OCI-LY7 (cell line): ENCODE measurements around the gene EDDM13. TPM values are rescaled to one million over a fixed set of nuclear protein-coding genes. Genes with fewer than 3 reads are reported as not detected.
A peak's percentile ranks its signal among the peaks of the same experiment; 100 is the strongest.

ENCODE experiments used
- BruUV-seq: library from RNA; stranded (reverse); fragments of 400-500 nt; replicated peaks from 2 replicates; lab custom pipeline; 2021; lab: Mats Ljungman, UMichigan
- CTCF ChIA-PET: fragments of 300-600 bp; sonication (Branson Sonifier 250); formaldehyde crosslinking; loops from one replicate; lab custom pipeline; 2022; ENCODE audit warnings: antibody characterized with exemption; ENCODE audit not compliant: unreplicated experiment; lab: Charles Lee
- POLR2A ChIA-PET: fragments of 300-600 bp; sonication (Branson Sonifier 250); formaldehyde crosslinking; loops from one replicate; lab custom pipeline; 2022; ENCODE audit warnings: antibody characterized with exemption; lab: Charles Lee
- DNase-seq: peaks from one replicate; pipeline ENCODE4 v3.0.0-alpha.2; 2015; ENCODE audit warnings: low spot score
- H2AFZ ChIP-seq: fragments of 200-600 bp; sonication (generic), shearing (Covaris generic); 2 replicates; pipeline ENCODE4 v1.6.1; 2014; ENCODE audit warnings: mild to moderate bottlenecking, antibody characterized with exemption, low read length, moderate library complexity
- H3K27ac ChIP-seq: fragments of 200-600 bp; sonication (generic); 2 replicates; pipeline ENCODE4 v1.5.1; 2014; ENCODE audit warnings: mixed run types, low read depth, mild to moderate bottlenecking, moderate library complexity, low read length, inconsistent platforms; ENCODE audit not compliant: poor library complexity, severe bottlenecking
- H3K36me3 ChIP-seq: fragments of 200-600 bp; sonication (generic); 2 replicates; pipeline ENCODE4 v1.6.1; 2014; ENCODE audit warnings: mild to moderate bottlenecking, antibody characterized with exemption, low read length, moderate library complexity, mixed read lengths; ENCODE audit not compliant: insufficient read depth
- H3K4me1 ChIP-seq: fragments of 200-600 bp; sonication (generic); 2 replicates; pipeline ENCODE4 v1.5.1; 2014; ENCODE audit warnings: mild to moderate bottlenecking, low read length; ENCODE audit not compliant: insufficient read depth, poor library complexity, severe bottlenecking
- H3K4me2 ChIP-seq: fragments of 200-600 bp; sonication (generic); 2 replicates; pipeline ENCODE4 v1.6.1; 2014; ENCODE audit warnings: mild to moderate bottlenecking, low read length
- H3K4me3 ChIP-seq: fragments of 200-600 bp; sonication (generic); 2 replicates; pipeline ENCODE4 v1.5.1; 2014; ENCODE audit warnings: mild to moderate bottlenecking, low read depth, low read length; ENCODE audit not compliant: poor library complexity, severe bottlenecking
- H3K79me2 ChIP-seq: fragments of 200-600 bp; sonication (generic); 2 replicates; pipeline ENCODE4 v1.6.1; 2016; ENCODE audit warnings: low read depth, mild to moderate bottlenecking, low read length, moderate library complexity, mixed read lengths; ENCODE audit not compliant: insufficient read depth
- H3K9me2 ChIP-seq: fragments of 200-600 bp; sonication (generic); 2 replicates; pipeline ENCODE4 v1.6.1; 2016; ENCODE audit warnings: mild to moderate bottlenecking, low read length, mixed read lengths; ENCODE audit not compliant: insufficient read depth
- H3K9me3 ChIP-seq: fragments of 200-600 bp; sonication (generic); 2 replicates; pipeline ENCODE4 v1.6.1; 2014; ENCODE audit warnings: mild to moderate bottlenecking, mixed run types, low read length, mixed read lengths
- H4K20me1 ChIP-seq: fragments of 200-600 bp; sonication (generic); 2 replicates; pipeline ENCODE4 v1.6.1; 2014; ENCODE audit warnings: mild to moderate bottlenecking, antibody characterized with exemption, low read length, moderate library complexity, mixed read lengths; ENCODE audit not compliant: insufficient read depth
- EZH2phosphoT487 ChIP-seq: fragments of 200-600 bp; sonication (generic); IDR thresholded peaks from 2 replicates; pipeline ENCODE4 v1.6.1; 2018; ENCODE audit warnings: low read depth, borderline replicate concordance, mild to moderate bottlenecking, mixed run types, antibody characterized with exemption, low read length, moderate library complexity, mixed read lengths
- intact Hi-C: fragments of 100-400 bp; cut with micrococcal nuclease; formaldehyde crosslinking; loops from one replicate; pipeline ENCODE4 v1.10.0; 2022; ENCODE audit not compliant: unreplicated experiment
- total RNA-seq, 2 experiments: library from RNA; depleted of rRNA in 1 of 2; stranded (reverse); fragments of >200 nt in 1 of 2; shearing (Covaris generic) in 1 of 2; gene quantifications; 2 replicates each; pipeline ENCODE4 v1.2.3, GENCODE V29; 2014 to 2022
- TF ChIP-seq, protein P1 (sequence below): fragments of 200-600 bp; sonication (generic); conservative IDR thresholded peaks from 2 replicates; pipeline ENCODE4 v1.5.1; 2014; ENCODE audit warnings: mild to moderate bottlenecking, antibody characterized with exemption, low read length, moderate library complexity, mixed read lengths

Gene EDDM13
- total RNA-seq, 2 experiments from 2014 or later = not detected

DNA sequence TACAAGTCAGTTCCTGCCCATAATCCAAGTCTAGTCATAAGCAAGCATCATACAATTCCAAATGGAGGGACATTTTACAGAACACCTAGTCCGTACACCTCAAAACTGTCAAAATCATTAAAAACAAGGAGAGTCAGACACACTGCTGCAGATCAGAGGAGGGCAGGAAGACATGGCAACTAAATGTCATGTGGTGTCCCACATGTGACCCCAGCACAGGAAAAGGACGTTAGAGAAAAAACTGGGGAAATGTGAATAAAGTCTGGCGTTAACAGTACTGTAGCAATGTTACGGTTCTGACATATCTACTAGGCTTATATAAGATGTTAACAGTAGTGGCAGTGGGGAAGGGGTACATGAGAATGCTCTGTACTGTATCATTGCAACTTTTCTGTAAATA lies 39.8 kb downstream of the EDDM13 start:
- no peaks in the 10 kb centered on the region for H3K9me3 ChIP-seq
- DNase-seq = no peak
- no peak overlapping the region for H2AFZ ChIP-seq
- intact Hi-C loops = loop anchor here (5.0 kb wide), 1 partner anchor 965 kb away; no protein-coding TSS in a partner anchor
- POLR2A ChIA-PET = no interaction called here
- no peak for TF ChIP-seq EZH2phosphoT487
- TF ChIP-seq, protein P1, sequence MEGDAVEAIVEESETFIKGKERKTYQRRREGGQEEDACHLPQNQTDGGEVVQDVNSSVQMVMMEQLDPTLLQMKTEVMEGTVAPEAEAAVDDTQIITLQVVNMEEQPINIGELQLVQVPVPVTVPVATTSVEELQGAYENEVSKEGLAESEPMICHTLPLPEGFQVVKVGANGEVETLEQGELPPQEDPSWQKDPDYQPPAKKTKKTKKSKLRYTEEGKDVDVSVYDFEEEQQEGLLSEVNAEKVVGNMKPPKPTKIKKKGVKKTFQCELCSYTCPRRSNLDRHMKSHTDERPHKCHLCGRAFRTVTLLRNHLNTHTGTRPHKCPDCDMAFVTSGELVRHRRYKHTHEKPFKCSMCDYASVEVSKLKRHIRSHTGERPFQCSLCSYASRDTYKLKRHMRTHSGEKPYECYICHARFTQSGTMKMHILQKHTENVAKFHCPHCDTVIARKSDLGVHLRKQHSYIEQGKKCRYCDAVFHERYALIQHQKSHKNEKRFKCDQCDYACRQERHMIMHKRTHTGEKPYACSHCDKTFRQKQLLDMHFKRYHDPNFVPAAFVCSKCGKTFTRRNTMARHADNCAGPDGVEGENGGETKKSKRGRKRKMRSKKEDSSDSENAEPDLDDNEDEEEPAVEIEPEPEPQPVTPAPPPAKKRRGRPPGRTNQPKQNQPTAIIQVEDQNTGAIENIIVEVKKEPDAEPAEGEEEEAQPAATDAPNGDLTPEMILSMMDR = no peak
- H3K4me1 ChIP-seq = peaks cover 13% of the 10 kb centered on the region
- no peak overlapping the region for H3K27ac ChIP-seq
- no TSS peak for BruUV-seq
- CTCF ChIA-PET = no interaction called here
- H3K9me2 ChIP-seq = no peaks in the 10 kb centered on the region
- H3K36me3 ChIP-seq = peaks cover 16% of the 10 kb centered on the region
- H3K4me2 ChIP-seq = no peak overlapping the region
- no peak overlapping the region for H3K4me3 ChIP-seq
- H4K20me1 ChIP-seq = no peaks in the 10 kb centered on the region
- no peaks in the 10 kb centered on the region for H3K79me2 ChIP-seq

DNA sequence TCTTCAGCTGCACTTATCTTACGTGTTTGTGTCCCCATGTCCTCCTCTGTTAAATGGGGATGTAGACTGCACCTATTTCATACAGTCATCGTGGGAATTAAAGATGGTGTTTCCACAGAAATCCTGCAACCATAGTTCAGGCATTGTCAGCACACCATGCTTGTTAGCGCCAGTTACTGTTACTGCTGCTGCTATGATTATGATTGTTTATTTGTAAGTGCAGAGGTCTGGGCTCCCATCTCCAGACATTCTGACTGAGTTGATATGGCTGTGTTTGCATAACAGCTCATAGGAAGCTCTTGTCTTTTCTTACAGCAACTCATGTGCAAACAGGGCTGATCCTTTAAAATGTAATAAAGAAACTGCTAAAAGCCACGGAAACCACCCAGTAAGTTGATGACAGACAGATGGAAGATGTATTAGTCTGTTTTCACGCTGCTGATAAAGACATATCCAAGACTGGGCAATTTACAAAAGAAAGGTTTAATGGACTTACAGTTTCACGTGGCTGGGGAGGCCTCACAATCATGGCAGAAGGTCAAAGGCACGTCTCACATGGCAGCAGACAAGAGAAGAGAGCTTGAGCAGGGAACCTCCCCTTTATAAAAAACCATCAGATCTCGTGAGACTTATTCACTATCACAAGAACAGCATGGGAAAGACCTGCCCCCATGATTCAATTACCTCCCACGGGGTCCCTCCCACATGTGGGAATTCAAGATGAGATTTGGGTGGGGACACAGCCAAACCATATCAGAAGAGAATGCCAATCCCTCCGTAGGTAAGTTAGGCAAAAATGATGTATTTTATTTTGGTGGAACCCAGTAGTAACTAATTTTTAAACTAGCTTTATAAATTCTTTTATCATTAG lies 40.5 kb downstream of the EDDM13 start:
- no peak overlapping the region for H2AFZ ChIP-seq
- H3K9me2 ChIP-seq = no peaks in the 10 kb centered on the region
- H3K4me3 ChIP-seq = peak overlapping the region; percentile 75
- H3K79me2 ChIP-seq = no peaks in the 10 kb centered on the region
- H3K27ac ChIP-seq = no peak overlapping the region
- H3K4me1 ChIP-seq = peaks cover 13% of the 10 kb centered on the region
- peaks cover 16% of the 10 kb centered on the region for H3K36me3 ChIP-seq
- DNase-seq = no peak
- H3K4me2 ChIP-seq = peak overlapping the region; percentile 86
- no peak for TF ChIP-seq EZH2phosphoT487
- TF ChIP-seq, protein P1 = no peak
- BruUV-seq = no TSS peak
- no peaks in the 10 kb centered on the region for H3K9me3 ChIP-seq
- no peaks in the 10 kb centered on the region for H4K20me1 ChIP-seq
- CTCF ChIA-PET = no interaction called here
- intact Hi-C loops = loop anchor here (5.0 kb wide), 1 partner anchor 964 kb away; no protein-coding TSS in a partner anchor
- POLR2A ChIA-PET = no interaction called here

DNA sequence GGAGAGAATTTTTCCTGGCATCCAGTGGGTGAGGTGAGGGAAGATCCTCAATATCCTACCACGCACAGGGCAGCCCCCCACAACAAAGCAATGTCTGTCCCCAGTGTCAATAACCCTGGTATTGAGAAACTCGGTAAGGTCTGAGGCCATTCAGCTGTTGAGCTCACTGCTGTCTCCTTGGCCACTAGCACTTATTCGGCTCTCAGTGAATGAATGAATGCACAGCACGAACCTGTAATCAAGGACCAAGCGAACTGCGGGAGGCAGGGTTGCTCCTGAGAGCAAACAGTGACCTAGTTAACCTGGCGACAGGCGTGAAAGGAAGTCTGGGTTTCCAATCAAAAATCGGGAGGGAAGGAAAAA lies 41.5 kb downstream of the EDDM13 start:
- BruUV-seq = TSS peak; percentile 54
- H2AFZ ChIP-seq = peak overlapping the region; percentile 83
- H3K36me3 ChIP-seq = peaks cover 16% of the 10 kb centered on the region
- intact Hi-C loops = loop anchor here (2.0 to 5.0 kb wide), 2 partner anchors 193 to 963 kb away; partner anchors contain the start of gene ZNF787
- no peaks in the 10 kb centered on the region for H3K9me3 ChIP-seq
- ChIA-PET CTCF (interaction anchor here (1.0 kb wide), 1 partner anchor 19 kb away, joined by 3 read pairs; no protein-coding TSS in a partner anchor), POLR2A (interaction anchor here (0.6 to 1.0 kb wide), 4 partner anchors 19 to 787 kb away, joined by 3 to 5 read pairs (median 4); partner anchors contain the start of gene ZNF71)
- peak overlapping the region; percentile 75 for H3K4me3 ChIP-seq
- peak overlapping the region; percentile 78 for H3K27ac ChIP-seq
- peaks cover 13% of the 10 kb centered on the region for H3K4me1 ChIP-seq
- no peaks in the 10 kb centered on the region for H3K9me2 ChIP-seq
- H3K79me2 ChIP-seq = no peaks in the 10 kb centered on the region
- no peaks in the 10 kb centered on the region for H4K20me1 ChIP-seq
- no peak for TF ChIP-seq EZH2phosphoT487
- TF ChIP-seq, protein P1 = no peak
- DNase-seq = no peak
- peak overlapping the region; percentile 86 for H3K4me2 ChIP-seq
